ENCODE data around the gene PTPRA.

The PTPRA gene

GRCh38 chr20:2859330-2860121 is 13.8 kb upstream of the PTPRA start:
- no peak for DNase-seq

- DNase-seq = no peak
Observed at GRCh38 chr20:2864626-2865025, 8.7 kb upstream of the PTPRA start.

- DNase-seq = no peak
Observed at GRCh38 chr20:2865101-2865500, 8.2 kb upstream of the PTPRA start.

DNA sequence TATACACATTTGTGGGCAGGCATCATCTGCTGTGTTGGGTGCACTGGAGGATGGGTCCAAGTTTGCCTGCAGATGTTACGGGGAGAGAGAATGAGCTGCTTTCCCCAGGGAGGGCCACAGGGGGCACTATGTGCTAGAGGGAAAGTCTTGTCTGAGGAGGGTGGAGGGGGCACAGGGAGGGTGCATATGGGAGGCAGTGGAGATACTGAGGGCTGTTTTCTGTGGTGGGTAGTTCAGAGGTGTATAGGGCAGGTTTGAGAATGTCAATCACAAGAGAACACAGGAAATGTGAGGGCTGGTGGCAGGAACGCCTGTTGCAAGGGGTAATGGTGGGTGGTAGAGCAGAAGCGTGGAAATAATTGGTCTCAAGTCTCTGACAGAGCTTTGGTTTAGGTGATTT is 7.7 kb upstream of the PTPRA start:
- no peak for DNase-seq

DNA sequence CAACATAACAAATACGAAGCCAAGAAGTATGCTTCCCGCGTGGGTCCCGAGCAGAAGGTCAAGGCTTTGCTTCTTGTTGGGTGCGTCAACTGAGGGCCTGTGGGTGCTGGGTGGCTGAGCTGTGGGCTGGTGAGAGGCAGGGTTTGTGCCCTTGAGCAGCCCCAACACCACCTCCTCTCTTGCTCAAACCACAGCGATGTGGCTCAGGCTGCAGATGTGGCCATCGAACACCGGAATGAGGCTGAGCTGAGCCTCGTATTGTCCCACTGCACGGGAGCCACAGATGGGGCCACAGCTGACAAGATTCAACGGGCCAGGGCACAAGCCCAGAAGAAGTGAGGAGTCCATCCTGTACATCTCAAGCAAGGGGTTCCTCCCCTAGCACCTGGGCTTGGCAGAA is 7.0 kb upstream of the PTPRA start:
- DNase-seq = no peak

- DNase-seq = no peak
Observed at GRCh38 chr20:2867081-2867864, 6.0 kb upstream of the PTPRA start.

DNA sequence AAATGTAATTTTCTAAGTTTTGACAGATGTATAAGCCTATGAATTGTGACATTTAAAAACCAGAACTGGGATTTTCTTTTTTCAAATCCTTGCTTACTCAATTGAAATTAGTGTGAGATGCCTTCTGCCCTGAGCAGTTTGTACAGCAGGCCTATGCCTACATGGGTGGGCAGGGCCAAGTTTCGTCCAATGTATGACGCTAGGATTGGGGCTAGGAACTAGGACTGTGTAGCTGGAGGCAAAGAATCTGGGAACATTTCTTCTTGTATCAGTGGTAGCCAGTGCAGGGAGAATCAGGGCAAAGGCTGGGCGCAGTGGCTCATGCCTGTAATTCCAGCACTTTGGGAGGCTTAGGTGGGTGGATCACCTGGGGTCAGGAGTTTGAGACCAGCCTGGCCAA is 3.9 kb upstream of the PTPRA start:
- no peak for DNase-seq

DNA sequence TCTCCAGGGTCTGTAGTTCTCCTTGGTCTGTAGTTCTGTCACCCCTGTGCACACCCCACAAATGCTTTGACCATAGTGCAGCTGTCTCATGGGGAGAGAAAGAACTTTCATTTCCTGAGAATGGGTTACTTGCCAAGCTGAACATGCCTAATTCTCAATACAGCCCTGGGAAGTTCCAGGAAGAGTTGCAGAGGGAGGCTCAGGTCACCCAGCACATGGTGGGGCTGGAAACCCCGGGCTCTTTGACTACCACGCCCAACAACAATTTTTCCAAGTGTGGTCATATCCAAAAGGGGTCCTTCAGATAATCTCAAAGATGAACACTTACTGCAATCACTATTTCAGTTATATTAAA is 2.2 kb upstream of the PTPRA start:
- no peak for DNase-seq

GRCh38 chr20:2871661-2872458 is 1.4 kb upstream of the PTPRA start:
- DNase-seq = no peak

GRCh38 chr20:2872459-2873009 is 747 bp upstream of the PTPRA start:
- peak; percentile 54 for DNase-seq

GRCh38 chr20:2873747-2874041 is 413 bp downstream of the PTPRA start:
- no peak for DNase-seq

GRCh38 chr20:2874456-2874855 is 1.2 kb downstream of the PTPRA start:
- DNase-seq = no peak

DNA sequence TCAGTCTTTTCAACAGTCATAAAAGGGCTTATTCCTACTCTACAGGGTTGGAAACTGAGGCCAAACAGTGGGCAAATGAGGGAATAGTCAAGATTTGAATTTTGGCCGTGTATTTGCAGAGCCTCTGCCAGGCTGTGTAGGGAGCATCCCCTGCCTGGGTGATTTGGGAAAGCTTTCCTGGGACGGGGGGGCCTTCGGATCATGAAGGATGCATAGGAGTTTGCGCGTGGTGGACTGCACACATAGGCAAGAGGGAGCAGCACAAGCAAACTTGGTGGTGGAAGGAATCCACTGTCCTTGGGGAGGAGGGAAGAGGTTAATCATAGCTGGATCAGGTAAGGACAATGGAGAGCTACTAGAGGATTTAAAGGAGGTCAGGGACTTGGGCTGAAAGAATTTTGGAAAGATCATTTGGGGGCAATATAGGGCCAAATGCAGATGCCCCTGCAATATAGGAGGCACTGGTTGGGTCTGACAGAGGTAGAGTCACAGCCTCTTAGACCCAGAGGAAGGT is 2.5 kb downstream of the PTPRA start:
- DNase-seq = no peak

DNA sequence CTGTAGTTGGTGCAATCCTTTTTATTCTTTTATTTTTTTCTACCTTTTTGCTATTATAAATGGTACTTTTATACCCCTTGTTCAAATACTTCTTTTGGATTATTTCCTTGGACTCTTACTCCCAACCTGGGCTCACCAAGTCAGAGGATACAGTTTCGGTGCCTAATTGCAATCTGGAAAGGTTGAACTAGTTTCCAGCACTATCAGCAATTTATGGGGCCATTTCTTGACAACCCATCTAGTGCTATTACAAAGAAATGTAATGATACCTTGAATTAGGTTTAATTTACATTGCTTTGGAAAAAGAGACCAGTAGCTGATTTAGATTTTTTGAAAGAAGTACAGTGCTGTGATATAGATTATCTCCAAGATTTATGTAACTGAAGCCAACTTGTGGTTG is 5.2 kb downstream of the PTPRA start:
- DNase-seq = no peak

DNA sequence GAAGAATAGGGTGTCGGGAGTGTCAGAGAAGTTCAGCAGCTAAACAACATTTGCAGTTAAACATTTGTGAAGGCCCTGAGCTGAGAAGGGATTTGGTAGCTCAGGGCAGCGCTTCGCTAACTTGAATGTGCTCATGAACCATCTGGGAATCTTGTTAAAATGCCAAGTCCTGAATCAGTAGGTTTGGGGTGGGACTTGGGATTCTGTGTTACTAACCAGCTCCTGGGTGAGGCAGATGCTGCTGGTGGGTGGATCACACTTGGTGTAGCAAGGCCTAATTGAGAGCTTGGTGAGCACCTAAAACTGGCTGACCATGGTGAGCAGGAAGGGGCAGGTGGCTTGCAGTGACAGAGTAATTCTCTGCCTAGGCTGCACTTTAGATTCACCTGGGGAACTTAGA is 5.9 kb downstream of the PTPRA start:
- DNase-seq = no peak

DNA sequence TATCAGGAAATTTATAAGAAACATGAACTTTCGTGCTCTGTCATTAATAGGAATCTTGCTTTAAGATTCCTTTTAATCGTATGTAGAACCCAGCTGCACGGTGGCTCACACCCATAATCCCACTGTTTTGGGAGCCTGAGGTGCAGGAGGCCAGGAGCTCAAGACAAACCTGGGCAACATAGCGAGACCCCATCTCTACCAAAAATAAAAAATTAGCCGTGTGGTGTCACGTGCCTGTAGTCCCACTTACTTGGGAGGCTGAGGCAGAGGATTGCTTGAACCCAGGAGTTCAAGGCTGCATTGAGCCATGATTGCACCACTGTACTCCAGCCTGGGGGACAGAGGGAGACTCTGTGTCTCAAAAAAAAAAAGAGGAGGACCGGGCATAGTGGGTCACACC is 7.4 kb downstream of the PTPRA start:
- DNase-seq = no peak

GRCh38 chr20:2883726-2884637 is 10.7 kb downstream of the PTPRA start:
- DNase-seq = no peak

GRCh38 chr20:2887715-2888114 is 14.4 kb downstream of the PTPRA start:
- DNase-seq = no peak

DNA sequence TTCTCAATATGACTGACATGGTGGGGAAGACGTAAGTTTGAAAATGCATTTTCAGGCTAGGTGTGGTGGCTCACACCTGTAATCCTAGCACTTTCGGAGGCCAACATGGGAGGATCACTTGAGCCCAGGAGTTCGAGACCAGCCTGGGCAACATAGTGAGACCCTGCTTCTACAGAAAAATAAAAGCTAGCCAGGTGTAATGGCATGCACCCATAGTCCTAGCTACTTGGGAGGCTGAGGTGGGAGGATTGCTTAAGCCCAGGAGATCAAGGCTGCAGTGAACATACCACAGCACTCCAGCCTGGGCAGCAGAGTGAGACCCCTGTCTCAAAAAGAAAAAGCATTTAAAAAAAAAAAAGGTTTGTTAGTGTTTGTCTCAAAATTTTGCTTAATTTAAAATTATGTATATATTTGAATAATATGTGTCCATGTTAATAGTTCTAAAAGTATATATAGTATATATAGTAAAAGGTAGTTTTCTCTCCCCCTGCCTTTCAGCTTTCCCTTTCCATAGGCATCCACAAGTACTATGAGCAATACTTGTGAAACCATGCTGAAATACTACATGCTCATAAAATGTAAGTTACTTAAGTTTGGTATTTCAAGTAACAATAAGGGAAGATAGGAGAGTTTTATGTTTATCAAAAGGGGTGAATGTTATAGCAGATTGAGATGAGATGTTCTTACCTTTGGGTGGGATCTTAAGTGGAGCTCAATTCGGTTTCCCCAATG is 15.1 kb downstream of the PTPRA start:
- DNase-seq = no peak

- DNase-seq = no peak
Observed at GRCh38 chr20:2889209-2889608, 15.9 kb downstream of the PTPRA start.

- no peak for DNase-seq
Observed at GRCh38 chr20:2889797-2890196, 16.5 kb downstream of the PTPRA start.

DNA sequence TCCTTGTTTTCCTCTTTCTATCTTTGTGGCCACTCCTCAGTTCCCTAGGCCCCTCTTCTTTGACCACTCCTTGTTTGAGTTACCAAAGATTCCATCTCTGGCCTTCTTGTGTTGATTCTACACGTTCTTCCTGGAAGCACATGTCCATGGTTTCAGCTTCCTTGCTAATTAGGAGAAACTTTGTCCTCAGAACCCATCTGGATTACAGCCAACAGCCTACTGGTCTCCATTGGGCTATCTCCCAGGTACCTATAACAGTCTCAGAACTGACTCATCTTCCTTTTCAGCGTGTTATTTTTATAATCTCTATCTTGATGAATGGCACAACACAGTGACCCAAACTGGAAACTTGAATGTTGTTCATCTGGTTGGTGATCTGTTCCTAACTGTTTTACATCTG is 17.5 kb downstream of the PTPRA start:
- no peak for DNase-seq
